Measurements from ENCODE around the gene ABLIM2.

Gene ABLIM2

DNA sequence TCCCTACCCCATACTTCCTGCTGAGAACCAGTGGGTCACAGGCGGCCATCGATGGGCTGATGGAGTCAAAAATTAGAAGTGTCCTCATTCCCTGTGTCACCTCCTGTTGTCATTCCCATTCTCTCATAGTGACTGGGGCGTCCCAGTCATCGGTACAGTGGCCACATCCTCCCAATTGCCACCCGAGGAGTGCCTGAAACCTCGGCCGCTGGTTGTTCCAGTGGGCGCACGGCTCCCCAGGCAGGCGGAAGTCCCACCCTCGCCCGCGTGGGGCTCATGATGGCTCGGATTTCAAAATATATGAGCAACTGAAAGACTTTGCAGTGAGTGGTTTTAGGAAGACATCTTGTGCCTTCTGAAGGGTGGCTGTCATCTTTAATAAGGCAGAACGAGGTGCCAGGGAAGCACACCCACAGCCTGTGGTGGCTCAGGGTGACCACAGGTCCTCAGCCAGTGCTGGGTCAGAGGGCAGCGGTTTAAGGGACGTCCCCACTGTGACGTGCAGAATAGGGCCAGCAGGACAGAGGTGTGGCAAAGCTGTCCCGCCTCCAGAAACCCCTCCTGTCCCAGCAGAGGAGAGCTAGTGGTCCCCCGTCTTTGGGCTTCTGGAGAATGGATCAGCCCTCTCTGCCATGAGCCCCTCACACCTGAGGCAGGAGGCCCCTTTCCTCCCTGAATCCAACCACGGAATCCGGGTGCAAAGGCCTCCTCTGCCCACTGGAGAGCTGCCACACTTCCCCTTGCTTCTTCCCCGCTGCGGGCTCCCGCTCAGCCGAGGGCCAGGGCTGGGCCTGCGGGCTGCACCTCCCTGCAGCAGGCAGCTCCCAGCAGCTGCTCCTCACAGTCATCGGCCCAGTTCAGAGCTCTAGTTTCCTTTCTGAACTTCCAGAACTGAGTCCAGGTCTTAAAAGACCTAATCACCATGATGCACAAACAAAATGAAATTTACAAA is 90.4 kb downstream of the ABLIM2 start:
- TF ChIP-seq, protein P1, sequence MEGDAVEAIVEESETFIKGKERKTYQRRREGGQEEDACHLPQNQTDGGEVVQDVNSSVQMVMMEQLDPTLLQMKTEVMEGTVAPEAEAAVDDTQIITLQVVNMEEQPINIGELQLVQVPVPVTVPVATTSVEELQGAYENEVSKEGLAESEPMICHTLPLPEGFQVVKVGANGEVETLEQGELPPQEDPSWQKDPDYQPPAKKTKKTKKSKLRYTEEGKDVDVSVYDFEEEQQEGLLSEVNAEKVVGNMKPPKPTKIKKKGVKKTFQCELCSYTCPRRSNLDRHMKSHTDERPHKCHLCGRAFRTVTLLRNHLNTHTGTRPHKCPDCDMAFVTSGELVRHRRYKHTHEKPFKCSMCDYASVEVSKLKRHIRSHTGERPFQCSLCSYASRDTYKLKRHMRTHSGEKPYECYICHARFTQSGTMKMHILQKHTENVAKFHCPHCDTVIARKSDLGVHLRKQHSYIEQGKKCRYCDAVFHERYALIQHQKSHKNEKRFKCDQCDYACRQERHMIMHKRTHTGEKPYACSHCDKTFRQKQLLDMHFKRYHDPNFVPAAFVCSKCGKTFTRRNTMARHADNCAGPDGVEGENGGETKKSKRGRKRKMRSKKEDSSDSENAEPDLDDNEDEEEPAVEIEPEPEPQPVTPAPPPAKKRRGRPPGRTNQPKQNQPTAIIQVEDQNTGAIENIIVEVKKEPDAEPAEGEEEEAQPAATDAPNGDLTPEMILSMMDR (IDR thresholded peaks at IDR 0.05; ENCODE audit: insufficient read depth, missing control alignments): no peak
- FAIRE-seq (no peak), DNase-seq (ENCODE audit: insufficient read length, low spot score) (no peak)

- DNase-seq (ENCODE audit: insufficient read length, low spot score) (no peak), FAIRE-seq (no peak)
- TF ChIP-seq, protein P1 (IDR thresholded peaks at IDR 0.05; ENCODE audit: insufficient read depth, missing control alignments): no peak
Measured at GRCh38 chr4:8067274-8067936, 91.2 kb downstream of the ABLIM2 start.

DNA sequence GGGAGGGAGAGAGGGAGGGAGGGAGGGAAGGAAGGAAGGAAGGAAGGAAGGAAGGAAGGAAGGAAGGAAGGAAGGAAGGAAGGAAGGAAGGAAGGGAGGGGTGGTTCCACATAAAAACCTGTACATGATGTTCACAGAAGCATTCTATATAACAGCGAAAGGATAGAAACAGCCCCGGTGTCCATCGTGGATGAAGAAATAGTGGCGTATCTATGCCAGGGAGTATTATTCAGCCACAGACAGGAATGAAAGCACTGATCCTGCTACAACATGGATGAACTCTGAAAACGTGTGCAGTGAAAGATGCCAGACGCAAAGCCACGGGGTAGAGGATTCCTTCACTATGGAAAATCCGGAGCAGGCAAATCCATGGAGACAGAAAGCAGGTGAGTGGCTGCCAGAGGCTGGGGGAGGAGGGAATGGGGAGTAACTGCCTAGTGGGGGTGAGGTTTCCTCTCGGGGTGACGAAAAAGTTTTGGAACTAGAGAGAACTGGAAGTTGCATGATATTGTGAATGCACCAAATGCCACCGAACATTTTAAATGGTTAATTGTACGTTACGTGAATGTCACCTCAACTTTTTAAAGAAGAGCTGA is 92.2 kb downstream of the ABLIM2 start:
- DNase-seq (ENCODE audit: insufficient read length, low spot score): no peak
- FAIRE-seq: no peak
- TF ChIP-seq, protein P1 (IDR thresholded peaks at IDR 0.05; ENCODE audit: insufficient read depth, missing control alignments): no peak

DNA sequence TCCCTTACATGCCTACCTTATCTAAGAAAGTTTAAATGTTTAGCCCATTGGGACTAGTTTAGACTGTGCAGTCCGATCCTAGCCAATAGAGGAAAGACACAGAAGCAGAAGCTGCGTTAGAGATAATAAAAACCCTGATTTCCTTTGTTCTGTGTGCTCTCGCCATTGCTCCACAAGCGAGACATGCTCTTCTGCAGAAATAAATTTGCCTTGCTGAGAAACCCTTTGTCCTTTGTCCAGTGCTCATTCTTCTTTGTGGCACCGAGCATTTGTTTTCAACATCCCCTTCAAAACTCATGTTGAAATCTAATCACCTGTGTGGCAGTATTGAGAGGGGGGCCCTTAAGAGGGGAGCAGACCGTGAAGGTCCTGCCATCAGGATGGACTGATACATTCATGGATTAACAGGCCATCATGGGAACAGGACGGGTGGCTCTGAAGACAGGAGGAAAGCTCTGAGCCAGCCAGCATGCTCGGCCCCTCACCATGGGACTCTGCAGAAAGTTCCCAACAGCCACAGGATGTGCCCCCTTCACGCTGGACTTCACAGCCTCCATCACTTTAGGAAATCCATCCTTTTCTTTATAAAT is 94.5 kb downstream of the ABLIM2 start:
- TF ChIP-seq, protein P1 (IDR thresholded peaks at IDR 0.05; ENCODE audit: insufficient read depth, missing control alignments): no peak
- FAIRE-seq (no peak), DNase-seq (ENCODE audit: insufficient read length, low spot score) (no peak)

DNA sequence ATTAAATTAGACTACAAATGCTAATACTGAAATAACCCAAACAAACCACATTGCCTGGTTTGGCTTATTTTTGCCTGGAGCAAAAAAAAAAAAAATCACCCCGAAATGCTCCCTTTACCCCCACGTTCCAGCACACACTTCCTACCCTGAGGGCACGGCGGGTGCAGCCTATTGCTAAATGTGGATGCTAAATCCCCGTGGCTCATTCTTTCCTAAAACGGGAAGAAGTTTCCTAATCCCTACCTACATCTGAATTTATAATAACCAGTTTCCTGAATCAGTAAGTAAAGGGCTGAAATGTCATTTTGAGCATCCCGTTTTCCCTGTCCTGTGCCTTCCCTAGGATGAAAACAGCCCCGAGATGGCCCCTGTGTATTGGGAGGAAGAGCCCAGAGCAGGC is 97.0 kb downstream of the ABLIM2 start:
- TF ChIP-seq, protein P1 (IDR thresholded peaks at IDR 0.05; ENCODE audit: insufficient read depth, missing control alignments): no peak
- FAIRE-seq: no peak
- DNase-seq (ENCODE audit: insufficient read length, low spot score): no peak

GRCh38 chr4:8061145-8061544 is 97.5 kb downstream of the ABLIM2 start:
- FAIRE-seq (no peak), DNase-seq (ENCODE audit: insufficient read length, low spot score) (no peak)
- TF ChIP-seq, protein P1 (IDR thresholded peaks at IDR 0.05; ENCODE audit: insufficient read depth, missing control alignments): no peak

Data from D721Med (cell line).